Measurements from ENCODE around the gene MOB2. TPM values are rescaled to one million over a fixed set of nuclear protein-coding genes. Genes with fewer than 3 reads are reported as not detected.
A peak's percentile ranks its signal among the peaks of the same experiment; 100 is the strongest.
"Not testable (repeated sequence)": the region's sequence is repeated elsewhere in the genome, so short reads cannot be mapped to it uniquely, and the experiment has no call there.

MOB2 gene
- total RNA-seq, 4 donors from 2014 or later: 84.8 to 126 (median 93.8) TPM

- no peak overlapping the region for H3K4me3 ChIP-seq (ENCODE audit: low read depth, poor library complexity, severe bottlenecking)
- 77 to 79% methylated on average over 19 of the region's 19 CpGs for WGBS, 2 donors
- intact Hi-C loops (cut with DNase I; ENCODE audit: low total_unique reads): loop anchor here (10.0 kb wide), 2 partner anchors 62 to 312 kb away; no protein-coding TSS in a partner anchor
- DNase-seq (ENCODE audit: low spot score in 2 of 2): no peak
- TF ChIP-seq POLR2A (IDR thresholded peaks at IDR 0.05) (no peak), CTCF (IDR thresholded peaks at IDR 0.05) (no peak)
These were observed 29.9 kb upstream of the MOB2 start for GRCh38 chr11:1516273-1517067.

GRCh38 chr11:1515082-1516060 is 28.8 kb upstream of the MOB2 start:
- H3K4me3 ChIP-seq (ENCODE audit: low read depth, poor library complexity, severe bottlenecking): no peak overlapping the region
- DNase-seq (ENCODE audit: low spot score in 2 of 2): peak; percentile 55 to 96
- 9 to 28% methylated on average over 11 to 36 of the region's 36 CpGs for WGBS, 2 donors
- intact Hi-C loops (cut with DNase I; ENCODE audit: low total_unique reads): loop anchor here (10.0 kb wide), 2 partner anchors 61 to 311 kb away; no protein-coding TSS in a partner anchor
- TF ChIP-seq POLR2A (IDR thresholded peaks at IDR 0.05) (no peak), CTCF (IDR thresholded peaks at IDR 0.05) (peak in 1 of 3 donors; percentile 39)

GRCh38 chr11:1514336-1515061 is 27.9 kb upstream of the MOB2 start:
- intact Hi-C loops (cut with DNase I; ENCODE audit: low total_unique reads): loop anchor here (10.0 kb wide), 2 partner anchors 60 to 310 kb away; no protein-coding TSS in a partner anchor
- no peak overlapping the region for H3K4me3 ChIP-seq (ENCODE audit: low read depth, poor library complexity, severe bottlenecking)
- no peak for DNase-seq (ENCODE audit: low spot score in 2 of 2)
- 47 to 69% methylated on average over 30 to 31 of the region's 31 CpGs for WGBS, 2 donors
- TF ChIP-seq POLR2A (IDR thresholded peaks at IDR 0.05) (no peak), CTCF (IDR thresholded peaks at IDR 0.05) (no peak)

GRCh38 chr11:1513326-1514296 is 27.0 kb upstream of the MOB2 start:
- 75 to 79% methylated on average over 20 to 22 of the region's 23 CpGs for WGBS, 2 donors
- TF ChIP-seq CTCF (IDR thresholded peaks at IDR 0.05): no peak
- no peak for TF ChIP-seq POLR2A (IDR thresholded peaks at IDR 0.05)
- H3K4me3 ChIP-seq (ENCODE audit: low read depth, poor library complexity, severe bottlenecking): no peak overlapping the region
- no peak for DNase-seq (ENCODE audit: low spot score in 2 of 2)
- intact Hi-C loops (cut with DNase I; ENCODE audit: low total_unique reads): loop anchor here (10.0 kb wide), 2 partner anchors 59 to 309 kb away; no protein-coding TSS in a partner anchor

- not testable (repeated sequence) for DNase-seq (ENCODE audit: low spot score in 2 of 2)
- intact Hi-C loops (cut with DNase I; ENCODE audit: low total_unique reads): loop anchor here (10.0 kb wide), 2 partner anchors 58 to 308 kb away; no protein-coding TSS in a partner anchor
- 60 to 62% methylated on average over 7 to 8 of the region's 9 CpGs for WGBS, 2 donors
These were observed 26.1 kb upstream of the MOB2 start for GRCh38 chr11:1512531-1513258.

More at GRCh38 chr11:1512531-1513258, 26.1 kb upstream of the MOB2 start:
- not testable (repeated sequence) for H3K4me3 ChIP-seq (ENCODE audit: low read depth, poor library complexity, severe bottlenecking)
